GM12875 (cell line): Measurements from ENCODE around the gene ADGRL3.

Experiments used
- H3K4me3 ChIP-seq: one replicate; pipeline ENCODE4 v1.5.1; 2011; ENCODE audit warnings: low read depth, low read length, control low read depth
- CTCF ChIP-seq: IDR thresholded peaks from 2 replicates; pipeline ENCODE4 v1.5.1; 2011; ENCODE audit warnings: low read depth, mild to moderate bottlenecking, control low read depth, inconsistent platforms, low read length, moderate library complexity, borderline replicate concordance; ENCODE audit not compliant: insufficient read depth

The ADGRL3 gene

GRCh38 chr4:61531188-61531587 lies 331.1 kb downstream of the ADGRL3 start:
- no peak overlapping the region for H3K4me3 ChIP-seq
- no peak for TF ChIP-seq CTCF

GRCh38 chr4:61532336-61533000 lies 332.3 kb downstream of the ADGRL3 start:
- no peak overlapping the region for H3K4me3 ChIP-seq
- TF ChIP-seq CTCF, result no peak

- TF ChIP-seq CTCF, result no peak
Measured at GRCh38 chr4:61533140-61533539, 333.0 kb downstream of the ADGRL3 start.

GRCh38 chr4:61540944-61541343 lies 340.8 kb downstream of the ADGRL3 start:
- TF ChIP-seq CTCF, result no peak
- no peak overlapping the region for H3K4me3 ChIP-seq

More at GRCh38 chr4:61533140-61533539, 333.0 kb downstream of the ADGRL3 start:
- H3K4me3 ChIP-seq, result no peak overlapping the region

GRCh38 chr4:61541459-61541858 lies 341.3 kb downstream of the ADGRL3 start:
- no peak overlapping the region for H3K4me3 ChIP-seq
- no peak for TF ChIP-seq CTCF

GRCh38 chr4:61543976-61544375 lies 343.9 kb downstream of the ADGRL3 start:
- no peak for TF ChIP-seq CTCF
- H3K4me3 ChIP-seq, result no peak overlapping the region

- TF ChIP-seq CTCF, result no peak
Measured at GRCh38 chr4:61545902-61546480, 345.9 kb downstream of the ADGRL3 start.

More at GRCh38 chr4:61545902-61546480, 345.9 kb downstream of the ADGRL3 start:
- no peak overlapping the region for H3K4me3 ChIP-seq
